Liver (tissue), 9 donors: ENCODE measurements around the gene OR5K2. TPM values are rescaled to one million over a fixed set of nuclear protein-coding genes. Genes with fewer than 3 reads are reported as not detected.

ENCODE experiments used
- DNase-seq: peaks from one replicate; pipeline ENCODE4 v3.0.0-alpha.2; 2017; ENCODE audit warnings: low spot score
- H3K27ac ChIP-seq, 2 donors: one replicate each; pipeline ENCODE4 v1.7.0; 2013; ENCODE audit warnings: inconsistent platforms in 2 of 2, low read length in 2 of 2, control low read depth in 1 of 2, low read depth in 1 of 2, mild to moderate bottlenecking in 1 of 2
- H3K27me3 ChIP-seq, 4 donors: one replicate each; pipeline versions ENCODE4 v1.6.1 to v1.7.0; 2013; ENCODE audit warnings: low read length in 3 of 4, inconsistent platforms in 1 of 4, mild to moderate bottlenecking in 1 of 4, moderate library complexity in 1 of 4; ENCODE audit not compliant: control insufficient read depth in 4 of 4, insufficient read depth in 4 of 4
- H3K36me3 ChIP-seq, 4 donors: one replicate each; pipeline versions ENCODE4 v1.6.1 to v1.7.0; 2013; ENCODE audit warnings: low read length in 3 of 4, mild to moderate bottlenecking in 3 of 4, low read depth in 1 of 4, moderate library complexity in 1 of 4; ENCODE audit not compliant: control insufficient read depth in 4 of 4, insufficient read depth in 3 of 4
- H3K4me1 ChIP-seq, 4 donors: one replicate each; pipeline versions ENCODE4 v1.6.1 to v1.7.0; 2013; ENCODE audit warnings: low read length in 3 of 4, mild to moderate bottlenecking in 3 of 4, moderate library complexity in 1 of 4; ENCODE audit not compliant: control insufficient read depth in 4 of 4, insufficient read depth in 4 of 4
- H3K4me3 ChIP-seq, 3 donors: one replicate each; pipeline versions ENCODE4 v1.6.1 to v1.7.0; 2013; ENCODE audit warnings: low read length in 3 of 3, control low read depth in 1 of 3, low read depth in 1 of 3, mild to moderate bottlenecking in 1 of 3
- H3K9ac ChIP-seq, 2 donors: one replicate each; pipeline ENCODE4 v1.7.0; 2013; ENCODE audit warnings: low read length in 2 of 2, mild to moderate bottlenecking in 2 of 2, moderate library complexity in 2 of 2, control low read depth in 1 of 2, low read depth in 1 of 2
- H3K9me3 ChIP-seq, 4 donors: one replicate each; pipeline versions ENCODE4 v1.6.1 to v1.7.0; 2013; ENCODE audit warnings: low read length in 3 of 4; ENCODE audit not compliant: control insufficient read depth in 4 of 4
- EGR1 ChIP-seq, 2 donors: IDR thresholded peaks; 2 replicates each; pipeline ENCODE4 v1.6.1; 2016 to 2018; ENCODE audit warnings: antibody characterized with exemption in 2 of 2, low read depth in 2 of 2
- FOXA1 ChIP-seq: IDR thresholded peaks from 2 replicates; pipeline ENCODE4 v1.6.1; 2016; ENCODE audit warnings: antibody characterized with exemption
- FOXA2 ChIP-seq: IDR thresholded peaks from 2 replicates; pipeline ENCODE4 v1.6.1; 2016; ENCODE audit warnings: antibody characterized with exemption
- GABPA ChIP-seq, 2 donors: IDR thresholded peaks in 1 of 2; conservative IDR thresholded peaks in 1 of 2; 2 replicates each; pipeline ENCODE4 v1.6.1; 2016; ENCODE audit warnings: antibody characterized with exemption in 2 of 2, mild to moderate bottlenecking in 1 of 2, moderate library complexity in 1 of 2
- HNF4A ChIP-seq, 2 donors: conservative IDR thresholded peaks; 2 replicates each; pipeline ENCODE4 v1.6.1; 2016; ENCODE audit warnings: antibody characterized with exemption in 2 of 2, mild to moderate bottlenecking in 2 of 2
- HNF4G ChIP-seq: IDR thresholded peaks from 2 replicates; pipeline ENCODE4 v1.6.1; 2016; ENCODE audit warnings: antibody characterized with exemption
- JUND ChIP-seq, 2 donors: IDR thresholded peaks; 2 replicates each; pipeline ENCODE4 v1.6.1; 2016; ENCODE audit warnings: antibody characterized with exemption in 2 of 2
- NR2F2 ChIP-seq: IDR thresholded peaks from 2 replicates; pipeline ENCODE4 v1.6.1; 2016; ENCODE audit warnings: antibody characterized with exemption
- RAD21 ChIP-seq, 2 donors: IDR thresholded peaks; 2 replicates each; pipeline ENCODE4 v1.6.1; 2016; ENCODE audit warnings: antibody characterized with exemption in 2 of 2, mild to moderate bottlenecking in 2 of 2
- RXRA ChIP-seq, 2 donors: IDR thresholded peaks; 2 replicates each; pipeline ENCODE4 v1.6.1; 2017 to 2018; ENCODE audit warnings: antibody characterized with exemption in 2 of 2, mild to moderate bottlenecking in 1 of 2
- SP1 ChIP-seq: IDR thresholded peaks from 2 replicates; pipeline ENCODE4 v1.6.1; 2018; ENCODE audit warnings: antibody characterized with exemption, mild to moderate bottlenecking
- TAF1 ChIP-seq: conservative IDR thresholded peaks from 2 replicates; pipeline ENCODE4 v1.6.1; 2016; ENCODE audit warnings: antibody characterized with exemption, mild to moderate bottlenecking
- WGBS: extraction: QIAGEN DNeasy Blood & Tissue Kit; methylation state at CpG from one replicate; pipeline ENCODE4 v1.1.7; 2013; 5-methylcytosine and 5-hydroxymethylcytosine counted together
- polyA plus RNA-seq, 2 donors: library from polyadenylated mRNA; stranded (reverse) in 1 of 2; unstranded in 1 of 2; fragments of 200-250 nt in 1 of 2; fragments of >200 nt in 1 of 2; fragmentation: Nextera tagmentation in 1 of 2; extraction: Ambion mirVana in 1 of 2; gene quantifications; one replicate each; pipeline versions ENCODE4 v1.2.1 to v1.2.3, GENCODE V29; 2013 to 2015
- total RNA-seq, 2 donors: library from RNA; depleted of rRNA; stranded (reverse); fragments of >200 nt; gene quantifications; one replicate each; pipeline ENCODE4 v1.2.3, GENCODE V29; 2014
- TF ChIP-seq, protein P1 (sequence below): IDR thresholded peaks from 2 replicates; pipeline ENCODE4 v1.6.1; 2016; ENCODE audit warnings: antibody characterized with exemption
- TF ChIP-seq, protein P2 (sequence below): IDR thresholded peaks from 2 replicates; pipeline ENCODE4 v1.6.1; 2016; ENCODE audit warnings: antibody characterized with exemption
- TF ChIP-seq, protein P3 (sequence below): IDR thresholded peaks from 2 replicates; pipeline ENCODE4 v1.6.1; 2016; ENCODE audit warnings: antibody characterized with exemption
- TF ChIP-seq, protein P4 (sequence below): fragments of 150-350 bp; IDR thresholded peaks from 2 replicates; pipeline ENCODE4 v1.5.1; 2017; ENCODE audit warnings: improper control_type of control experiment, low read depth, low read length; ENCODE audit not compliant: missing input control
- donor health status: healthy.
- donor health status: healthy.
- donor health status: healthy.
- donor health status: healthy.
- donor health status: healthy.

OR5K2 gene
- total and polyA plus RNA-seq, 4 donors: not detected

DNA sequence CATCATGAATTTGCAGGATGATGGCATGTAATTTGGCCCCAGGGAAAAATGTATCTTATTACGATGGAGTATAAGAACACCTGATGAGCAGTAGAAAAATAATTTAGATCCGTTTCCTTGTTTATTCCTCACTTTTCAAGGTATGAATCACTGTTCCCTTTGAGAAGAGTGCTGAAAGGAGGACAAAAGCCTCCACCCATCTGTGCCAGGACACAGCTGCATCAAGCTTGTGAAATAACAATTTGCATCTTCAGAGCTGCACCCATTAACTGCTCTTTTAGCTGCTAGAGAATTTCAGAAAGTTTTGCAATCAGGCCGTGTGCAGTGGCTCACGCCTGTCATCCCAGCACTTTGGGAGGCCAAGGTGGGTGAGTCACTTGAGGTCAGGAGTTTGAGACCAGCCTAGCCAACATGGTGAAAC, 15.6 kb downstream of the OR5K2 start (continued):
- TF ChIP-seq HNF4A (conservative IDR thresholded peaks at IDR 0.05) (no peak), GABPA (IDR thresholded peaks at IDR 0.05 in 1 of 2, conservative IDR thresholded peaks at IDR 0.05 in 1 of 2) (no peak)
- TF ChIP-seq, protein P1, sequence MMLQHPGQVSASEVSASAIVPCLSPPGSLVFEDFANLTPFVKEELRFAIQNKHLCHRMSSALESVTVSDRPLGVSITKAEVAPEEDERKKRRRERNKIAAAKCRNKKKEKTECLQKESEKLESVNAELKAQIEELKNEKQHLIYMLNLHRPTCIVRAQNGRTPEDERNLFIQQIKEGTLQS: no peak

DNA sequence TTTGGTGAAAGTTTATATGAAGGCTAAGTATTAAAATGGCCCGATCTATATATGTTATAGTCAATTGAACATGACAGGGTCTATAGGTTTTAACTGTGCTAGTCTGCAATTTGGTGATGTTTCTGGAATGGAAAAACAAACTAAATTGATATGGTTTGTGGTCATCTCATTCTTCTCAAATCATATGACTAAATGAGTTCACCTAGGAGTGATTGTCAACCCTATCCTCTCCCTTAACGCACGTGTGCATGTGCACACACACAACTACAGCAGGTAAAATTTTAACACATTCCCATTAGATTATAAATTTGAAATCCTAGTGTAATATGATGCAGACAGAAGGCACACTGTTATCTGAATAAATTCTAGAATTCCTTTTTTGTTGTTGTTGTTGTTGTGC, 16.3 kb downstream of the OR5K2 start:
- H3K36me3 ChIP-seq: peaks cover 3 to 16% (median 13%) of the 10 kb centered on the region in 4 donors
- WGBS: 99% methylated on average over 3 of the region's 3 CpGs

DNA sequence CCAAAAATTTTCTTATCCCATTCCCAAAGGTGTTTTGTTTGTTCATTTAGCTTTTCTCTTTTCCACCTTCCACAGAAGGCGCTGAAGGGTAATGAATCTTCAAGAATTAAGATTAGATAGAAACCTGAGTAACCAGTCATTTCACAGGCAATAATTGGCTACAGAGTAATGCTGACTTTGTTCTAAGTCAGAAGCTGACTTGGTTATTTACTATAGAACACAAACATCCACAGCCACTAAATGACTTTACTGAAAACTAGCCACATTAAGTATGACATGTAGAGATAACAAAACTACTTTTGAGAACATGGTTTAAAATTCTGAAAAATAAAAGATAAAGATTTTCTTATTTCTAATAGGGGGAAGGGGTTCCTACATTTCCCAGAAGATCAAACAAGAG, 17.5 kb downstream of the OR5K2 start:
- no peak overlapping the region for H3K4me3 ChIP-seq
- H3K36me3 ChIP-seq: peaks cover 3 to 16% (median 13%) of the 10 kb centered on the region in 4 donors
- no peak overlapping the region for H3K9ac ChIP-seq
- peaks cover 0 to 2% (median 0%) of the 10 kb centered on the region in 4 donors for H3K4me1 ChIP-seq
- WGBS: 100% methylated on average over 1 of the region's 1 CpG
- no peak overlapping the region for H3K27ac ChIP-seq
- no peaks in the 10 kb centered on the region for H3K9me3 ChIP-seq
- H3K27me3 ChIP-seq: no peaks in the 10 kb centered on the region
- DNase-seq: no peak
- TF ChIP-seq, protein P1: no peak
- no peak for TF ChIP-seq HNF4G
- TF ChIP-seq SP1: no peak
- TF ChIP-seq EGR1 (IDR thresholded peaks at IDR 0.05; ENCODE audit: low read depth in 2 of 2): no peak

More for the DNA sequence above, 16.3 kb downstream of the OR5K2 start:
- DNase-seq: no peak
- TF ChIP-seq HNF4A (conservative IDR thresholded peaks at IDR 0.05) (no peak), SP1 (no peak), RAD21 (IDR thresholded peaks at IDR 0.05) (no peak), TAF1 (no peak), NR2F2 (no peak), EGR1 (IDR thresholded peaks at IDR 0.05; ENCODE audit: low read depth in 2 of 2) (no peak), JUND (IDR thresholded peaks at IDR 0.05) (no peak), FOXA1 (no peak)
- TF ChIP-seq, protein P2, sequence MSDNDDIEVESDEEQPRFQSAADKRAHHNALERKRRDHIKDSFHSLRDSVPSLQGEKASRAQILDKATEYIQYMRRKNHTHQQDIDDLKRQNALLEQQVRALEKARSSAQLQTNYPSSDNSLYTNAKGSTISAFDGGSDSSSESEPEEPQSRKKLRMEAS: no peak
- TF ChIP-seq, protein P1: no peak
- no peak overlapping the region for H3K4me3 ChIP-seq
- H3K4me1 ChIP-seq: no peaks in the 10 kb centered on the region
- H3K9ac ChIP-seq: no peak overlapping the region
- H3K27ac ChIP-seq: no peak overlapping the region
- no peaks in the 10 kb centered on the region for H3K9me3 ChIP-seq
- H3K27me3 ChIP-seq: no peaks in the 10 kb centered on the region

DNA sequence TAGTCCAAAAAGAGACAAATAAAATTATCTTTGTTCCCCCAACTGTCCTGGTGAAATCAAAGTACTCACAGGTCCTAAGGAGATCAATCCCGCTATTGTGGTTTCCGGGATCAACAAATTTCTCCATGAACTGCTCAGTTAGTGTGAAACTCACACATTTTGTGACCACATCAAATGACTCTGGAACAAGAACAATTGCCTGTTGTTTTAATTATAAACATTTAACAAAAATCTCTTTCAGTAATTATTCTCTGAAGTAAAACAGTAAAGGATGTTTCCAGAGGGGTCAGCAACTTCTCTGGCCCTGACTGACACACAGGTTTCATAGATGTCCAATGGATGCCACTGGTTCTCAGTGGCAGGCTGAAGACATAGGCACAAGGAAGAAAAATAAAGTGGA, 21.3 kb downstream of the OR5K2 start:
- 98% methylated on average over 2 of the region's 2 CpGs for WGBS

More for the DNA sequence above, 21.3 kb downstream of the OR5K2 start:
- Histone ChIP-seq H3K9ac (no peak overlapping the region), H3K36me3 (peaks cover 3 to 16% (median 13%) of the 10 kb centered on the region in 4 donors), H3K9me3 (no peaks in the 10 kb centered on the region), H3K4me1 (peaks cover 6 to 16% (median 8%) of the 10 kb centered on the region in 4 donors), H3K4me3 (no peak overlapping the region), H3K27me3 (no peaks in the 10 kb centered on the region), H3K27ac (no peak overlapping the region)
- no peak for TF ChIP-seq NR2F2
- TF ChIP-seq RXRA (IDR thresholded peaks at IDR 0.05): no peak
- TF ChIP-seq, protein P1: no peak
- no peak for TF ChIP-seq EGR1 (IDR thresholded peaks at IDR 0.05; ENCODE audit: low read depth in 2 of 2)
- TF ChIP-seq HNF4G: no peak
- TF ChIP-seq FOXA2: no peak
- TF ChIP-seq SP1: no peak
- no peak for TF ChIP-seq JUND (IDR thresholded peaks at IDR 0.05)
- no peak for TF ChIP-seq TAF1
- TF ChIP-seq, protein P3, sequence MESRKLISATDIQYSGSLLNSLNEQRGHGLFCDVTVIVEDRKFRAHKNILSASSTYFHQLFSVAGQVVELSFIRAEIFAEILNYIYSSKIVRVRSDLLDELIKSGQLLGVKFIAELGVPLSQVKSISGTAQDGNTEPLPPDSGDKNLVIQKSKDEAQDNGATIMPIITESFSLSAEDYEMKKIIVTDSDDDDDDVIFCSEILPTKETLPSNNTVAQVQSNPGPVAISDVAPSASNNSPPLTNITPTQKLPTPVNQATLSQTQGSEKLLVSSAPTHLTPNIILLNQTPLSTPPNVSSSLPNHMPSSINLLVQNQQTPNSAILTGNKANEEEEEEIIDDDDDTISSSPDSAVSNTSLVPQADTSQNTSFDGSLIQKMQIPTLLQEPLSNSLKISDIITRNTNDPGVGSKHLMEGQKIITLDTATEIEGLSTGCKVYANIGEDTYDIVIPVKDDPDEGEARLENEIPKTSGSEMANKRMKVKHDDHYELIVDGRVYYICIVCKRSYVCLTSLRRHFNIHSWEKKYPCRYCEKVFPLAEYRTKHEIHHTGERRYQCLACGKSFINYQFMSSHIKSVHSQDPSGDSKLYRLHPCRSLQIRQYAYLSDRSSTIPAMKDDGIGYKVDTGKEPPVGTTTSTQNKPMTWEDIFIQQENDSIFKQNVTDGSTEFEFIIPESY: no peak
- TF ChIP-seq, protein P4, sequence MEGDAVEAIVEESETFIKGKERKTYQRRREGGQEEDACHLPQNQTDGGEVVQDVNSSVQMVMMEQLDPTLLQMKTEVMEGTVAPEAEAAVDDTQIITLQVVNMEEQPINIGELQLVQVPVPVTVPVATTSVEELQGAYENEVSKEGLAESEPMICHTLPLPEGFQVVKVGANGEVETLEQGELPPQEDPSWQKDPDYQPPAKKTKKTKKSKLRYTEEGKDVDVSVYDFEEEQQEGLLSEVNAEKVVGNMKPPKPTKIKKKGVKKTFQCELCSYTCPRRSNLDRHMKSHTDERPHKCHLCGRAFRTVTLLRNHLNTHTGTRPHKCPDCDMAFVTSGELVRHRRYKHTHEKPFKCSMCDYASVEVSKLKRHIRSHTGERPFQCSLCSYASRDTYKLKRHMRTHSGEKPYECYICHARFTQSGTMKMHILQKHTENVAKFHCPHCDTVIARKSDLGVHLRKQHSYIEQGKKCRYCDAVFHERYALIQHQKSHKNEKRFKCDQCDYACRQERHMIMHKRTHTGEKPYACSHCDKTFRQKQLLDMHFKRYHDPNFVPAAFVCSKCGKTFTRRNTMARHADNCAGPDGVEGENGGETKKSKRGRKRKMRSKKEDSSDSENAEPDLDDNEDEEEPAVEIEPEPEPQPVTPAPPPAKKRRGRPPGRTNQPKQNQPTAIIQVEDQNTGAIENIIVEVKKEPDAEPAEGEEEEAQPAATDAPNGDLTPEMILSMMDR: no peak
- TF ChIP-seq, protein P2: no peak
- DNase-seq: no peak
